ENCODE results near the gene TOR2A.

DNA sequence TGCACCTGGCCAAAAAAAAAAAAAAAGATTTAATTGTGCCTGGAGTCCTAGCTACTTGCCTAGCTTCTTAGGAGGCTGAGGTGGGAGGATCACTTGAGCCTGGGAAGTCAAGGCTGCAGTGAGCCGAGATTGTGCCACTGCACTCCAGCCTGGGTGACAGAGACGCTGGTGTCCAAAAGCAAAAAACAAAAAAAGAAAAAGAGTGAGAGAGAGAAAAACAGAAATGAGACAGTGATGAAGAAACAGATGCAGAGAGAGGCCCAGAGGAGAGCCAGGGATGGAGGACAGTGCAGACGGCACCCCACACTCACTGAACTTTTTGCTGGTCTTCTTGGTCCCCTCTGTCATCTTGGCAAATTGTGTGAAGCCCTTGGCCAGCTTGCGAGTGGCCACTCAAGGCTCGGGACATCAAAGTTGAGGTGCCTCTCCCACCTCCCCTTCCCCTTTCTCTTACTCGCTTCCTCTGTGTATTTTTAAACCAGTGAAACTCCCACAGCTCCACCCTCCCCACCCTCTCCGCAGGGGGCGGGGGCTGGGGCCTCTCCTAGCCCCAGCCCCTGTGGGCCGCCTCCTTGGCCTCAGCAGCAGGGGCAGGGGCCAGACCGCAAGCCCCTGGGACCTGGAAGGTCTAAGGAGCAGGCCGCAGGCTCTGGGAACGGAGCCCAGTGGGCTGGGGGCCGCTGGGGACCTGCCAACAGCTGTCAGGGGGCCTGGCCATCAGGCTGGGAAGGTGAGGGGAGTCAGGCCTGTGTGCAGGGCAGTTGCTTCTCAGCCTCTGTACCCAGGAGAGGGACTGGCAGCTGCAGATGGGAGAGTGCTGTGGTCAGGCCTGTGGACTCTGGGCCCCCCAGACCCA is 43.4 kb upstream of the TOR2A start, which contains the start of gene SH2D3C:
- TF ChIP-seq, protein P1, sequence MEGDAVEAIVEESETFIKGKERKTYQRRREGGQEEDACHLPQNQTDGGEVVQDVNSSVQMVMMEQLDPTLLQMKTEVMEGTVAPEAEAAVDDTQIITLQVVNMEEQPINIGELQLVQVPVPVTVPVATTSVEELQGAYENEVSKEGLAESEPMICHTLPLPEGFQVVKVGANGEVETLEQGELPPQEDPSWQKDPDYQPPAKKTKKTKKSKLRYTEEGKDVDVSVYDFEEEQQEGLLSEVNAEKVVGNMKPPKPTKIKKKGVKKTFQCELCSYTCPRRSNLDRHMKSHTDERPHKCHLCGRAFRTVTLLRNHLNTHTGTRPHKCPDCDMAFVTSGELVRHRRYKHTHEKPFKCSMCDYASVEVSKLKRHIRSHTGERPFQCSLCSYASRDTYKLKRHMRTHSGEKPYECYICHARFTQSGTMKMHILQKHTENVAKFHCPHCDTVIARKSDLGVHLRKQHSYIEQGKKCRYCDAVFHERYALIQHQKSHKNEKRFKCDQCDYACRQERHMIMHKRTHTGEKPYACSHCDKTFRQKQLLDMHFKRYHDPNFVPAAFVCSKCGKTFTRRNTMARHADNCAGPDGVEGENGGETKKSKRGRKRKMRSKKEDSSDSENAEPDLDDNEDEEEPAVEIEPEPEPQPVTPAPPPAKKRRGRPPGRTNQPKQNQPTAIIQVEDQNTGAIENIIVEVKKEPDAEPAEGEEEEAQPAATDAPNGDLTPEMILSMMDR (IDR thresholded peaks at IDR 0.05), result no peak
- TF ChIP-seq POLR2A (IDR thresholded peaks at IDR 0.05), result no peak

All from thyroid gland (tissue), 4 donors.